Panc1 (cell line): ENCODE results near the gene CFAP410.

Source experiments
- CTCF ChIP-seq: fragments of 450-650 bp; IDR thresholded peaks from 2 replicates; pipeline ENCODE4 v1.5.1; 2017; ENCODE audit warnings: mild to moderate bottlenecking
- POLR2AphosphoS5 ChIP-seq: IDR thresholded peaks from 2 replicates; pipeline ENCODE4 v1.6.1; 2012; ENCODE audit warnings: mild to moderate bottlenecking, low read depth, low read length, moderate library complexity
- REST ChIP-seq, 2 experiments: IDR thresholded peaks; 2 replicates each; pipeline ENCODE4 v1.6.1; 2011 to 2012; ENCODE audit warnings: low read depth in 2 of 2, control low read depth in 1 of 2, low read length in 1 of 2, mild to moderate bottlenecking in 1 of 2, moderate library complexity in 1 of 2; ENCODE audit not compliant: insufficient read depth in 1 of 2
- TCF7L2 ChIP-seq: IDR thresholded peaks from 2 replicates; pipeline ENCODE4 v1.6.1; 2011; ENCODE audit warnings: mild to moderate bottlenecking, low read depth, low read length, inconsistent platforms

- TF ChIP-seq CTCF (no peak; the same call in 1 of the 2 replicates), POLR2AphosphoS5 (no peak), TCF7L2 (no peak), REST (IDR thresholded peaks at IDR 0.05; ENCODE audit: insufficient read depth in 1 of 2, low read depth in 2 of 2, low read length in 1 of 2) (no peak)
Observed at GRCh38 chr21:44368711-44369446, 29.7 kb upstream of the CFAP410 start.
